DOHH2 (cell line): ENCODE results near the gene DOHH.

Experiments used
- H3F3A ChIP-seq: fragments of 200-600 bp; sonication (generic), shearing (Covaris generic); 2 replicates; pipeline ENCODE4 v1.6.0; 2016; ENCODE audit warnings: antibody characterized with exemption, mild to moderate bottlenecking; ENCODE audit not compliant: control insufficient read depth, insufficient read depth
- H3K27ac ChIP-seq: fragments of 200-600 bp; sonication (generic); 2 replicates; pipeline ENCODE4 v1.5.1; 2014; ENCODE audit warnings: low read depth, mild to moderate bottlenecking, low read length, moderate library complexity
- H3K27me3 ChIP-seq: fragments of 200-600 bp; sonication (generic); 2 replicates; pipeline ENCODE4 v1.6.1; 2014; ENCODE audit warnings: mild to moderate bottlenecking, low read length, mixed read lengths; ENCODE audit not compliant: control insufficient read depth
- H3K36me3 ChIP-seq: fragments of 200-600 bp; sonication (generic); 2 replicates; pipeline ENCODE4 v1.6.1; 2014; ENCODE audit warnings: mild to moderate bottlenecking, low read length, moderate library complexity, mixed read lengths; ENCODE audit not compliant: control insufficient read depth
- H3K4me1 ChIP-seq: fragments of 200-600 bp; sonication (generic); 2 replicates; pipeline ENCODE4 v1.6.1; 2014; ENCODE audit warnings: mild to moderate bottlenecking, low read length, mixed read lengths; ENCODE audit not compliant: control insufficient read depth
- H3K4me2 ChIP-seq: fragments of 200-600 bp; sonication (generic); 2 replicates; pipeline ENCODE4 v1.6.0; 2014; ENCODE audit warnings: mild to moderate bottlenecking, low read length, moderate library complexity
- H3K4me3 ChIP-seq: fragments of 200-600 bp; sonication (generic); 2 replicates; pipeline ENCODE4 v1.5.1; 2014; ENCODE audit warnings: mild to moderate bottlenecking, low read length, mixed read lengths
- H3K79me2 ChIP-seq: fragments of 200-600 bp; sonication (generic); 2 replicates; pipeline ENCODE4 v1.6.1; 2014; ENCODE audit warnings: mild to moderate bottlenecking, low read length, mixed read lengths; ENCODE audit not compliant: control insufficient read depth
- H3K9me2 ChIP-seq: fragments of 200-600 bp; sonication (generic); replicated peaks from 2 replicates; pipeline ENCODE4 v1.6.1; 2014; ENCODE audit warnings: mild to moderate bottlenecking, low read length, mixed read lengths; ENCODE audit not compliant: control insufficient read depth
- H3K9me3 ChIP-seq: fragments of 200-600 bp; sonication (generic); 2 replicates; pipeline ENCODE4 v1.6.1; 2014; ENCODE audit warnings: antibody characterized with exemption, low read length, mixed read lengths; ENCODE audit not compliant: control insufficient read depth, insufficient read depth
- H4K20me1 ChIP-seq: fragments of 200-600 bp; sonication (generic); 2 replicates; pipeline ENCODE4 v1.6.0; 2014; ENCODE audit warnings: low read depth, mild to moderate bottlenecking, antibody characterized with exemption, low read length, moderate library complexity; ENCODE audit not compliant: control insufficient read depth, insufficient read depth
- CTCF ChIP-seq: fragments of 200-600 bp; sonication (generic); IDR thresholded peaks from one replicate; pipeline ENCODE4 v1.5.1; 2014; ENCODE audit warnings: antibody characterized with exemption, mild to moderate bottlenecking, low read depth, low read length; ENCODE audit not compliant: poor library complexity, severe bottlenecking
- EZH2phosphoT487 ChIP-seq: fragments of 200-600 bp; sonication (generic); IDR thresholded peaks from 2 replicates; pipeline ENCODE4 v1.6.1; 2017; ENCODE audit warnings: borderline replicate concordance, mild to moderate bottlenecking, antibody characterized with exemption, low read length, moderate library complexity, mixed read lengths

DOHH gene

GRCh38 chr19:3462991-3463713 is 37.3 kb downstream of the DOHH start:
- Histone ChIP-seq H3K4me2 (no peak overlapping the region), H3K79me2 (no peaks in the 10 kb centered on the region), H3K36me3 (no peaks in the 10 kb centered on the region), H3K9me3 (0 out of 2 replicates have a peak, but pooled peaks cover 2% of the 10 kb centered on the region), H4K20me1 (no peaks in the 10 kb centered on the region), H3K4me3 (no peak overlapping the region), H3K27me3 (no peaks in the 10 kb centered on the region), H3F3A (no peaks in the 10 kb centered on the region), H3K9me2 (no peaks in the 10 kb centered on the region), H3K27ac (no peak overlapping the region), H3K4me1 (no peaks in the 10 kb centered on the region)
- TF ChIP-seq EZH2phosphoT487, result no peak
- TF ChIP-seq CTCF, result no peak

GRCh38 chr19:3459965-3460582 is 40.4 kb downstream of the DOHH start:
- H3K4me3 ChIP-seq, result no peak overlapping the region
- H3K79me2 ChIP-seq, result no peaks in the 10 kb centered on the region
- no peaks in the 10 kb centered on the region for H3K4me1 ChIP-seq
- H3K9me2 ChIP-seq, result no peaks in the 10 kb centered on the region
- no peak overlapping the region for H3K27ac ChIP-seq
- H3K36me3 ChIP-seq, result no peaks in the 10 kb centered on the region
- no peak overlapping the region for H3K4me2 ChIP-seq
- TF ChIP-seq EZH2phosphoT487 (no peak), CTCF (no peak)
- no peaks in the 10 kb centered on the region for H3K27me3 ChIP-seq
- H3F3A ChIP-seq, result no peaks in the 10 kb centered on the region
- H3K9me3 ChIP-seq, result no peaks in the 10 kb centered on the region
- H4K20me1 ChIP-seq, result no peaks in the 10 kb centered on the region

- Histone ChIP-seq H3K9me3 (no peaks in the 10 kb centered on the region), H3K9me2 (no peaks in the 10 kb centered on the region), H3K36me3 (no peaks in the 10 kb centered on the region), H3K27me3 (no peaks in the 10 kb centered on the region), H4K20me1 (no peaks in the 10 kb centered on the region), H3K27ac (no peak overlapping the region), H3K4me3 (no peak overlapping the region), H3F3A (no peaks in the 10 kb centered on the region), H3K4me1 (no peaks in the 10 kb centered on the region), H3K79me2 (no peaks in the 10 kb centered on the region), H3K4me2 (no peak overlapping the region)
- TF ChIP-seq CTCF (no peak), EZH2phosphoT487 (no peak)
Measured at GRCh38 chr19:3459089-3459881, 41.2 kb downstream of the DOHH start.
